HAP-1 (cell line): Measurements from ENCODE around the gene CTIF.

ENCODE experiments used
- DNase-seq, 2 experiments: peaks; one replicate each; pipeline ENCODE4 v3.0.0-alpha.2; 2016 to 2020; ENCODE audit warnings: low spot score in 2 of 2
- H3K27me3 ChIP-seq: fragments of 250-450 bp; sonication (Bioruptor Pico); 2 replicates; pipeline ENCODE4 v1.5.1; 2020; ENCODE audit warnings: low read depth, mild to moderate bottlenecking, moderate library complexity
- H3K36me3 ChIP-seq: fragments of 250-450 bp; sonication (Bioruptor Pico); replicated peaks from 2 replicates; pipeline ENCODE4 v1.5.1; 2020; ENCODE audit warnings: mild to moderate bottlenecking
- H3K4me1 ChIP-seq: fragments of 250-450 bp; sonication (Bioruptor Pico); 2 replicates; pipeline ENCODE4 v1.5.1; 2020; ENCODE audit warnings: mild to moderate bottlenecking
- H3K4me3 ChIP-seq: fragments of 250-450 bp; sonication (Bioruptor Pico); 2 replicates; pipeline ENCODE4 v1.5.1; 2020; ENCODE audit warnings: mild to moderate bottlenecking, moderate library complexity
- H3K9me3 ChIP-seq: fragments of 250-450 bp; sonication (Bioruptor Pico); 2 replicates; pipeline ENCODE4 v1.5.1; 2020; ENCODE audit warnings: mild to moderate bottlenecking, moderate library complexity
- in situ Hi-C: fragments of 300-500 bp; cut with MboI; formaldehyde crosslinking; loops from 3 replicates; pipeline ENCODE4 v1.14.3; 2020; ENCODE audit warnings: low sequenced_read_pairs, inconsistent platforms, mixed read lengths

Gene CTIF

GRCh38 chr18:48668466-48669179 lies 129.8 kb downstream of the CTIF start:
- no peaks in the 10 kb centered on the region for H3K27me3 ChIP-seq
- no peak overlapping the region for H3K4me3 ChIP-seq
- no peaks in the 10 kb centered on the region; the same call in 1 of the 2 replicates for H3K9me3 ChIP-seq
- peaks cover 12% of the 10 kb centered on the region for H3K36me3 ChIP-seq
- DNase-seq: no peak
- no peaks in the 10 kb centered on the region for H3K4me1 ChIP-seq
- in situ Hi-C loops: no loop called here

GRCh38 chr18:48669180-48669675 lies 130.4 kb downstream of the CTIF start:
- Histone ChIP-seq H3K9me3 (no peaks in the 10 kb centered on the region; the same call in 1 of the 2 replicates), H3K36me3 (peaks cover 12% of the 10 kb centered on the region), H3K27me3 (no peaks in the 10 kb centered on the region), H3K4me1 (no peaks in the 10 kb centered on the region), H3K4me3 (no peak overlapping the region)
- in situ Hi-C loops: no loop called here
- no peak for DNase-seq

- Histone ChIP-seq H3K9me3 (no peaks in the 10 kb centered on the region; the same call in 1 of the 2 replicates), H3K4me3 (no peak overlapping the region), H3K27me3 (no peaks in the 10 kb centered on the region), H3K4me1 (no peaks in the 10 kb centered on the region), H3K36me3 (peaks cover 12% of the 10 kb centered on the region)
- in situ Hi-C loops: loop anchor here (10.0 kb wide), 2 partner anchors 565 to 765 kb away; no protein-coding TSS in a partner anchor
- DNase-seq: no peak
Observed at GRCh38 chr18:48669991-48670750, 131.3 kb downstream of the CTIF start.

GRCh38 chr18:48670751-48671560 lies 132.1 kb downstream of the CTIF start:
- no peak for DNase-seq
- in situ Hi-C loops: loop anchor here (10.0 kb wide), 2 partner anchors 564 to 764 kb away; no protein-coding TSS in a partner anchor
- no peaks in the 10 kb centered on the region for H3K9me3 ChIP-seq
- peaks cover 7% of the 10 kb centered on the region; the same call in 1 of the 2 replicates for H3K36me3 ChIP-seq
- H3K4me1 ChIP-seq: peaks cover 3% of the 10 kb centered on the region; the same call in 1 of the 2 replicates
- H3K4me3 ChIP-seq: no peak overlapping the region
- no peaks in the 10 kb centered on the region for H3K27me3 ChIP-seq

GRCh38 chr18:48671561-48671945 lies 132.7 kb downstream of the CTIF start:
- no peak for DNase-seq
- H3K4me3 ChIP-seq: no peak overlapping the region
- H3K9me3 ChIP-seq: no peaks in the 10 kb centered on the region
- in situ Hi-C loops: loop anchor here (10.0 kb wide), 2 partner anchors 563 to 763 kb away; no protein-coding TSS in a partner anchor
- no peaks in the 10 kb centered on the region for H3K27me3 ChIP-seq
- peaks cover 3% of the 10 kb centered on the region; the same call in 1 of the 2 replicates for H3K4me1 ChIP-seq
- peaks cover 5% of the 10 kb centered on the region; the same call in 1 of the 2 replicates for H3K36me3 ChIP-seq

- in situ Hi-C loops: loop anchor here (10.0 kb wide), 2 partner anchors 562 to 762 kb away; no protein-coding TSS in a partner anchor
- Histone ChIP-seq H3K4me3 (no peak overlapping the region), H3K9me3 (no peaks in the 10 kb centered on the region), H3K4me1 (peaks cover 3% of the 10 kb centered on the region; the same call in 1 of the 2 replicates), H3K36me3 (peaks cover 5% of the 10 kb centered on the region; the same call in 1 of the 2 replicates), H3K27me3 (no peaks in the 10 kb centered on the region)
- DNase-seq: no peak
Observed at GRCh38 chr18:48672671-48673340, 134.0 kb downstream of the CTIF start.

GRCh38 chr18:48673456-48673852 lies 134.6 kb downstream of the CTIF start:
- H3K27me3 ChIP-seq: no peaks in the 10 kb centered on the region
- peaks cover 3% of the 10 kb centered on the region; the same call in 1 of the 2 replicates for H3K4me1 ChIP-seq
- no peak overlapping the region for H3K4me3 ChIP-seq
- in situ Hi-C loops: loop anchor here (10.0 kb wide), 2 partner anchors 561 to 761 kb away; no protein-coding TSS in a partner anchor
- DNase-seq: no peak
- peaks cover 5% of the 10 kb centered on the region; the same call in 1 of the 2 replicates for H3K36me3 ChIP-seq
- H3K9me3 ChIP-seq: no peaks in the 10 kb centered on the region

GRCh38 chr18:48673853-48674721 lies 135.3 kb downstream of the CTIF start:
- no peak overlapping the region for H3K4me3 ChIP-seq
- peaks cover 5% of the 10 kb centered on the region; the same call in 1 of the 2 replicates for H3K36me3 ChIP-seq
- H3K9me3 ChIP-seq: no peaks in the 10 kb centered on the region
- H3K4me1 ChIP-seq: peaks cover 3% of the 10 kb centered on the region; the same call in 1 of the 2 replicates
- H3K27me3 ChIP-seq: no peaks in the 10 kb centered on the region
- in situ Hi-C loops: loop anchor here (10.0 kb wide), 2 partner anchors 561 to 761 kb away; no protein-coding TSS in a partner anchor
- DNase-seq: no peak

- no peak overlapping the region for H3K4me3 ChIP-seq
- H3K27me3 ChIP-seq: no peaks in the 10 kb centered on the region
- peaks cover 5% of the 10 kb centered on the region; the same call in 1 of the 2 replicates for H3K36me3 ChIP-seq
- H3K9me3 ChIP-seq: no peaks in the 10 kb centered on the region
- DNase-seq: no peak
- in situ Hi-C loops: loop anchor here (10.0 kb wide), 2 partner anchors 560 to 760 kb away; no protein-coding TSS in a partner anchor
- H3K4me1 ChIP-seq: peaks cover 3% of the 10 kb centered on the region; the same call in 1 of the 2 replicates
Observed at GRCh38 chr18:48674758-48675351, 136.0 kb downstream of the CTIF start.

- H3K4me1 ChIP-seq: peaks cover 3% of the 10 kb centered on the region; the same call in 1 of the 2 replicates
- no peaks in the 10 kb centered on the region for H3K9me3 ChIP-seq
- peak; percentile 57 to 89 for DNase-seq
- H3K36me3 ChIP-seq: peaks cover 5% of the 10 kb centered on the region; the same call in 1 of the 2 replicates
- in situ Hi-C loops: loop anchor here (10.0 kb wide), 2 partner anchors 559 to 759 kb away; no protein-coding TSS in a partner anchor
- no peak overlapping the region for H3K4me3 ChIP-seq
- no peaks in the 10 kb centered on the region for H3K27me3 ChIP-seq
Observed at GRCh38 chr18:48675352-48675761, 136.5 kb downstream of the CTIF start.

- H3K4me1 ChIP-seq: peaks cover 3% of the 10 kb centered on the region; the same call in 1 of the 2 replicates
- DNase-seq: no peak
- no peaks in the 10 kb centered on the region for H3K9me3 ChIP-seq
- H3K36me3 ChIP-seq: peaks cover 5% of the 10 kb centered on the region; the same call in 1 of the 2 replicates
- in situ Hi-C loops: loop anchor here (10.0 kb wide), 2 partner anchors 559 to 759 kb away; no protein-coding TSS in a partner anchor
- no peak overlapping the region for H3K4me3 ChIP-seq
- H3K27me3 ChIP-seq: no peaks in the 10 kb centered on the region
Observed at GRCh38 chr18:48675912-48676311, 137.1 kb downstream of the CTIF start.
